Skin of body (tissue), 2 donors: ENCODE results near the gene NOS2. TPM values are rescaled to one million over a fixed set of nuclear protein-coding genes. Genes with fewer than 3 reads are reported as not detected.
A peak's percentile ranks its signal among the peaks of the same experiment; 100 is the strongest.
"Not testable (repeated sequence)": the region's sequence is repeated elsewhere in the genome, so short reads cannot be mapped to it uniquely, and the experiment has no call there.

Experiments used
- DNase-seq: peaks from one replicate; lab custom pipeline; 2025; lab: John Stamatoyannopoulos, UW
- total RNA-seq: library from RNA; depleted of rRNA; stranded (reverse); fragments of >200 nt; gene quantifications from one replicate; pipeline ENCODE4 v1.2.3, GENCODE V29; 2014

The NOS2 gene
- total RNA-seq, 1 donor from 2014 or later: 0.89 TPM

- DNase-seq: no peak
These were observed 44.4 kb downstream of the NOS2 start for GRCh38 chr17:27755706-27756466.

GRCh38 chr17:27754549-27754948 is 45.8 kb downstream of the NOS2 start:
- DNase-seq: no peak

GRCh38 chr17:27753726-27754125 is 46.6 kb downstream of the NOS2 start:
- not testable (repeated sequence) for DNase-seq

- not testable (repeated sequence) for DNase-seq
These were observed 47.3 kb downstream of the NOS2 start for GRCh38 chr17:27752831-27753619.

- DNase-seq: no peak
These were observed 48.5 kb downstream of the NOS2 start for GRCh38 chr17:27751622-27752490.

GRCh38 chr17:27751166-27751565 is 49.2 kb downstream of the NOS2 start:
- no peak for DNase-seq

- not testable (repeated sequence) for DNase-seq
These were observed 50.7 kb downstream of the NOS2 start for GRCh38 chr17:27749562-27750150.

- no peak for DNase-seq
These were observed 51.9 kb downstream of the NOS2 start for GRCh38 chr17:27748360-27748825.

GRCh38 chr17:27747462-27748359 is 52.6 kb downstream of the NOS2 start:
- no peak for DNase-seq

GRCh38 chr17:27746881-27747280 is 53.4 kb downstream of the NOS2 start:
- DNase-seq: no peak

GRCh38 chr17:27746320-27746719 is 54.0 kb downstream of the NOS2 start:
- DNase-seq: not testable (repeated sequence)

- not testable (repeated sequence) for DNase-seq
These were observed 55.0 kb downstream of the NOS2 start for GRCh38 chr17:27745207-27745830.

- DNase-seq: no peak
These were observed 56.9 kb downstream of the NOS2 start for GRCh38 chr17:27743281-27743885.

GRCh38 chr17:27741971-27742575 is 58.3 kb downstream of the NOS2 start:
- no peak for DNase-seq

GRCh38 chr17:27741361-27741861 is 58.9 kb downstream of the NOS2 start:
- no peak for DNase-seq

GRCh38 chr17:27740541-27740940 is 59.8 kb downstream of the NOS2 start:
- DNase-seq: not testable (repeated sequence)

- peak; percentile 3 for DNase-seq
These were observed 66.6 kb downstream of the NOS2 start for GRCh38 chr17:27733773-27734172.

GRCh38 chr17:27732746-27733145 is 67.6 kb downstream of the NOS2 start:
- DNase-seq: not testable (repeated sequence)
